B cell (primary cell): ENCODE measurements around the gene FBXO41. TPM values are rescaled to one million over a fixed set of nuclear protein-coding genes. Genes with fewer than 3 reads are reported as not detected.

Experiments
- ATAC-seq: fragments of 200-7000 bp; cut with Tn5 transposase; one replicate; pipeline ENCODE4 v1.10.0; 2021; ENCODE audit warnings: low read depth, mild to moderate bottlenecking, moderate number of reproducible peaks, moderate library complexity
- CTCF ChIA-PET: fragments of 350-600 bp; sonication (Branson Sonifier 250); formaldehyde crosslinking; loops from one replicate; lab custom pipeline; 2021; ENCODE audit warnings: antibody characterized with exemption, inconsistent platforms; lab: Charles Lee
- POLR2A ChIA-PET: fragments of 350-600 bp; sonication (Branson Sonifier 250); formaldehyde crosslinking; loops from one replicate; lab custom pipeline; 2021; ENCODE audit warnings: antibody characterized with exemption; lab: Charles Lee
- DNase-seq: peaks from one replicate; pipeline ENCODE4 v3.0.0; 2013
- H2AFZ ChIP-seq: 2 replicates; pipeline ENCODE4 v1.6.1; 2012; ENCODE audit warnings: mild to moderate bottlenecking, low read depth, low read length; ENCODE audit not compliant: insufficient read depth, poor library complexity, severe bottlenecking
- H3K27ac ChIP-seq, 2 donors: 1 replicate in 1 of 2; 2 replicates in 1 of 2; pipeline ENCODE4 v1.5.1; 2012 to 2013; ENCODE audit warnings: low read length in 2 of 2, mild to moderate bottlenecking in 2 of 2, moderate library complexity in 1 of 2
- H3K27me3 ChIP-seq, 4 experiments: fragments of 200-600 bp in 1 of 4; sonication (generic) in 1 of 4; replicated peaks in 1 of 4; 1 replicate in 2 of 4; 2 replicates in 2 of 4; pipeline versions ENCODE4 v1.6.1 to v1.7.0; 2013 to 2016; ENCODE audit warnings: low read length in 3 of 4, mild to moderate bottlenecking in 2 of 4, mixed read lengths in 1 of 4, moderate library complexity in 1 of 4; ENCODE audit not compliant: insufficient read depth in 4 of 4, control insufficient read depth in 3 of 4; ENCODE audit errors: control extremely low read depth in 1 of 4
- H3K36me3 ChIP-seq, 2 experiments: replicated peaks in 1 of 2; 1 replicate in 1 of 2; 2 replicates in 1 of 2; pipeline versions ENCODE4 v1.6.1 to v1.7.1; 2013; ENCODE audit warnings: low read length in 1 of 2; ENCODE audit not compliant: insufficient read depth in 2 of 2, control insufficient read depth in 1 of 2; ENCODE audit errors: control extremely low read depth in 1 of 2, extremely low read depth in 1 of 2
- H3K4me1 ChIP-seq, 2 donors: fragments of 200-600 bp in 1 of 2; sonication (generic) in 1 of 2; 1 replicate in 1 of 2; 2 replicates in 1 of 2; pipeline versions ENCODE4 v1.5.1 to v1.6.1; 2013 to 2017; ENCODE audit warnings: low read length in 2 of 2; ENCODE audit not compliant: control insufficient read depth in 2 of 2, insufficient read depth in 2 of 2
- H3K4me2 ChIP-seq: replicated peaks from 2 replicates; pipeline ENCODE3; 2012; ENCODE audit warnings: mild to moderate bottlenecking, low read depth, low read length; ENCODE audit not compliant: poor library complexity, severe bottlenecking
- H3K4me3 ChIP-seq, 5 experiments: fragments of 200-600 bp in 1 of 5; sonication (generic) in 1 of 5; 1 replicate in 3 of 5; 2 replicates in 2 of 5; pipeline versions ENCODE4 v1.5.1 to v1.7.0; 2011 to 2016; ENCODE audit warnings: low read length in 4 of 5, mild to moderate bottlenecking in 4 of 5, low read depth in 2 of 5, control low read depth in 1 of 5, moderate library complexity in 1 of 5; ENCODE audit not compliant: insufficient read depth in 1 of 5; ENCODE audit errors: control extremely low read depth in 1 of 5, extremely low read depth in 1 of 5
- H3K79me2 ChIP-seq: fragments of 200-600 bp; sonication (generic); one replicate; pipeline ENCODE4 v1.6.0; 2016; ENCODE audit warnings: low read length; ENCODE audit not compliant: control insufficient read depth, insufficient read depth
- H3K9ac ChIP-seq: fragments of 200-600 bp; sonication (generic); 2 replicates; pipeline ENCODE4 v1.6.1; 2017; ENCODE audit warnings: mild to moderate bottlenecking, low read length, moderate library complexity
- H3K9me3 ChIP-seq, 3 donors: one replicate each; pipeline versions ENCODE4 v1.6.1 to v1.7.1; 2013; ENCODE audit warnings: low read length in 2 of 3; ENCODE audit not compliant: control insufficient read depth in 2 of 3, insufficient read depth in 1 of 3; ENCODE audit errors: control extremely low read depth in 1 of 3
- H4K20me1 ChIP-seq: 2 replicates; pipeline ENCODE4 v1.6.0; 2012; ENCODE audit warnings: mild to moderate bottlenecking, low read length; ENCODE audit not compliant: insufficient read depth, control insufficient read depth, poor library complexity, severe bottlenecking
- H3K27ac Mint-ChIP-seq: one replicate; pipeline ENCODE4 v1.8.0; 2021; ENCODE audit warnings: mixed read lengths
- H3K27me3 Mint-ChIP-seq: one replicate; pipeline ENCODE4 v1.8.0; 2021; ENCODE audit warnings: mixed read lengths
- H3K4me1 Mint-ChIP-seq: one replicate; pipeline ENCODE4 v1.8.0; 2021; ENCODE audit warnings: mixed read lengths
- H3K4me3 Mint-ChIP-seq: one replicate; pipeline ENCODE4 v1.8.0; 2021; ENCODE audit warnings: mixed read lengths
- H3K9me3 Mint-ChIP-seq: one replicate; pipeline ENCODE4 v1.8.0; 2022; ENCODE audit warnings: mixed read lengths; ENCODE audit not compliant: insufficient read depth
- CTCF ChIP-seq: fragments of 200-600 bp; IDR thresholded peaks from one replicate; pipeline ENCODE4 v1.8.0; 2022; ENCODE audit warnings: antibody characterized with exemption, mild to moderate bottlenecking
- EZH2 ChIP-seq: IDR thresholded peaks from 2 replicates; pipeline ENCODE4 v1.6.1; 2012; ENCODE audit warnings: borderline replicate concordance, low read depth, mild to moderate bottlenecking, moderate library complexity, low read length; ENCODE audit not compliant: insufficient read depth, poor library complexity, severe bottlenecking
- WGBS: methylation state at CpG from one replicate; pipeline ENCODE4 v1.1.5; 2013; ENCODE audit warnings: missing lambda C conversion rate; ENCODE audit not compliant: insufficient coverage; 5-methylcytosine and 5-hydroxymethylcytosine counted together
- intact Hi-C: fragments of 100-400 bp; cut with micrococcal nuclease; formaldehyde crosslinking; loops from one replicate; pipeline ENCODE4 v1.10.0; 2022
- polyA plus RNA-seq: library from polyadenylated mRNA; depleted of rRNA; stranded (reverse); fragments of >200 nt; gene quantifications from 2 replicates; pipeline ENCODE4 v1.2.3, GENCODE V29; 2012
- total RNA-seq, 2 donors: library from RNA; stranded (reverse); fragments of 120-200 nt in 1 of 2; gene quantifications; 1 replicate in 1 of 2; 2 replicates in 1 of 2; pipeline versions ENCODE4 v1.2.3 to v1.2.4, GENCODE V29; 2013 to 2022

Gene FBXO41
- total and polyA plus RNA-seq, 2 donors (not counting 1 experiment from before 2014, with no cell fraction given): 25.2 to 29.6 TPM

GRCh38 chr2:73210019-73210418 is 74.3 kb downstream of the FBXO41 start:
- intact Hi-C loops: loop anchor here (5.0 kb wide), 1 partner anchor 527 kb away; the partner anchor contains the start of gene TPRKB
- Histone ChIP-seq H2AFZ (no peak overlapping the region), H3K4me3 (no peak overlapping the region), H3K9ac (no peak overlapping the region), H3K9me3 (no peaks in the 10 kb centered on the region), H3K4me1 (peaks cover 14 to 22% of the 10 kb centered on the region in 2 donors), H3K79me2 (peaks cover 31% of the 10 kb centered on the region), H3K4me2 (no peak overlapping the region), H3K27me3 (peaks cover 0 to 21% (median 1%) of the 10 kb centered on the region in 4 experiments), H3K36me3 (no peaks in the 10 kb centered on the region), H4K20me1 (no peaks in the 10 kb centered on the region), H3K27ac (no peak overlapping the region)
- POLR2A ChIA-PET: no interaction called here
- peaks cover 23% of the 10 kb centered on the region for H3K4me1 Mint-ChIP-seq
- H3K27me3 Mint-ChIP-seq: peaks cover 32% of the 10 kb centered on the region
- H3K4me3 Mint-ChIP-seq: no peak overlapping the region
- CTCF ChIA-PET: interaction anchor here (1.0 to 6.5 kb wide), 4 partner anchors 8 to 137 kb away, joined by 3 to 56 read pairs (median 4); no protein-coding TSS in a partner anchor
- TF ChIP-seq CTCF (no peak), EZH2 (no peak)
- H3K27ac Mint-ChIP-seq: no peak overlapping the region
- WGBS: 90% methylated on average over 3 of the region's 4 CpGs
- DNase-seq (no peak), ATAC-seq (no peak)
- no peaks in the 10 kb centered on the region for H3K9me3 Mint-ChIP-seq

- Histone ChIP-seq H3K27ac (no peak overlapping the region), H3K4me1 (peaks cover 5 to 15% of the 10 kb centered on the region in 2 donors), H3K4me2 (no peak overlapping the region), H3K9ac (no peak overlapping the region), H3K4me3 (no peak overlapping the region), H2AFZ (no peak overlapping the region), H3K79me2 (peaks cover 15% of the 10 kb centered on the region), H3K36me3 (no peaks in the 10 kb centered on the region), H3K9me3 (peaks cover 0 to 2% (median 0%) of the 10 kb centered on the region in 3 donors), H4K20me1 (no peaks in the 10 kb centered on the region), H3K27me3 (peaks cover 0 to 36% (median 8%) of the 10 kb centered on the region in 4 experiments)
- no peaks in the 10 kb centered on the region for H3K9me3 Mint-ChIP-seq
- ChIA-PET POLR2A (no interaction called here), CTCF (interaction anchor here (1.8 to 6.5 kb wide), 2 partner anchors 31 to 82 kb away, joined by 5 to 56 read pairs; no protein-coding TSS in a partner anchor)
- peaks cover 45% of the 10 kb centered on the region for H3K27me3 Mint-ChIP-seq
- no peak overlapping the region for H3K27ac Mint-ChIP-seq
- no peak for DNase-seq
- 83% methylated on average over 2 of the region's 3 CpGs for WGBS
- peaks cover 15% of the 10 kb centered on the region for H3K4me1 Mint-ChIP-seq
- intact Hi-C loops: no loop called here
- ATAC-seq: no peak
- H3K4me3 Mint-ChIP-seq: no peak overlapping the region
- TF ChIP-seq EZH2 (no peak), CTCF (no peak)
These were observed 76.0 kb downstream of the FBXO41 start for GRCh38 chr2:73208258-73208657.
